ENCODE results near the gene NAA80.

NAA80 gene

GRCh38 chr3:50298836-50299637 lies at the start of gene NAA80, which contains the start of gene HYAL3:
TSS of gene NAA80 (minus strand) at chr3:50299405. CDS start at chr3:50297463, 1,942 bp downstream.
TSS of gene HYAL3 (minus strand) at chr3:50299405. CDS start at chr3:50295602, 3,803 bp downstream.
- DNase-seq, result peak; percentile 97

DNA sequence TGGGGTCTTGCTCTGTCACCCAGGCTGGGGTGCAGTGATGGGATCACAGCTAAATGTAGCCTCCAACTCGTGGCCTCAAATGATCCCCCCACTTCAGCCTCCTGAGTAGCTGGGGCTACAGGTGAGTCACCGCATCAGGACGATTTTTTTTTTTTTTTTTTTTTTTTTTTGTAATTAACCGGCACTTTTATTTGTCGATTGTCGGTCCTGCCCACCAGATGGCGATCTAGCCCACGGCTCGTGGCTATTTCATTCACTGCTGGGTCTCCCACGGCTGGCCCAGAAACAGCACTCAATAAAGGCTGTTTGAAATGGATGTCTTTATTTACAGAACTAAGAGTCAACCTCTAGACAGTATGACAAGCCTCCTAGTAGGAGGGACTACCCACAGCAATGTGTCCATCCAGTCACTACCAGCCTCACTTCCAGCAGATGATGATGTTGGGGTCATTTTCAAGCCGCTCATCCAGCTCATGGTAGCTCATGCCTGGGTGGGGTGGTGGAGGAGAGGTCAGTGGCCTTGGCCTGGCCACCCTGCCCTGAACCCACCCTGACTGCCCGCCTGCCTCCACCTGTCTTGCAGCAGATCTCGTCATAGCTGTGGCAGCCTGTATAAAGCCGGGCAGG lies 48.1 kb upstream of the NAA80 start:
- peak; percentile 66 for DNase-seq

- DNase-seq, result peak; percentile 67
Observed at GRCh38 chr3:50345586-50346234, 46.5 kb upstream of the NAA80 start, which contains the start of gene ZMYND10. TSS of gene ZMYND10 (minus strand) at chr3:50345732. CDS start at chr3:50345579, 153 bp downstream.

- no peak for DNase-seq
Observed at GRCh38 chr3:50345008-50345407, 45.8 kb upstream of the NAA80 start.

DNA sequence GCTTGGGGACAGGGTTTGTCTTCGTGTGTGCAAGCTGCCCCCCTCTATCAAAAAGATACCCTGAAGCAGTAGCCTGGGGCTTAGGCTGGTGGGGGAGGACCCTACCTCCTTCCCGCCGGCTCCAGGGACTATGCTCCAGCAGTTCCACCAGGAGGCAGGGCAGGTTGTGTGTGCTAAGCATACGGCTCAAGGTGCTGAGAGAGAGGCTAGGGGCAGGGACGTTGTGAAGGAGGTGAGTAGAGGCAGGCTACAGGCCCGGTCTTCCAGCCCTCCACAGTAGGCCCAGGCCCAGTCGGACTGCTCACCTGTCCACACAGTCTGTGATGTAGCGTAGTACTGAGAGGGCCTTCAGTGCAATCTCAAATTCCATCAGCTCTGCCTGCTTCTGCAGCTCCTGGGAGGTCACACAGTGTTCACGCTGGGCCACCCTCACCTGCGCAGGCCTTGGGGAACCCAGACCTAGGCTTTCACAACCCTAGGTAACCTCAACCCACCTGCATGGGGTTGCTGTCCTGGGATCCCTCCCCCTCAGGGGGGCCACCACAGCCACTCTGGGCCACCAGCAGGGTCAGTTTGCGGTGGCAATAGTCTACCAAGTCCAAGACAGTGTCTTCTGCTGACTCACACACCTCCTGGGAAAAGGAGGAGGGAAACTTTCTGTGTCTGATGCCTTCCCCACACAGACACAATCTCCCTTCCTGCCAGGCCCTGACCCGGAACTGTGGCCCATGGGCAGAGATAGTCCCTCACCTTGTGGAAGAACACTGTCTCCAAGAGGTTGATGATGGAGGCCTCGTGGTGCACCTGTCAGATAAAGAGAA lies 43.8 kb upstream of the NAA80 start:
- no peak for DNase-seq

DNA sequence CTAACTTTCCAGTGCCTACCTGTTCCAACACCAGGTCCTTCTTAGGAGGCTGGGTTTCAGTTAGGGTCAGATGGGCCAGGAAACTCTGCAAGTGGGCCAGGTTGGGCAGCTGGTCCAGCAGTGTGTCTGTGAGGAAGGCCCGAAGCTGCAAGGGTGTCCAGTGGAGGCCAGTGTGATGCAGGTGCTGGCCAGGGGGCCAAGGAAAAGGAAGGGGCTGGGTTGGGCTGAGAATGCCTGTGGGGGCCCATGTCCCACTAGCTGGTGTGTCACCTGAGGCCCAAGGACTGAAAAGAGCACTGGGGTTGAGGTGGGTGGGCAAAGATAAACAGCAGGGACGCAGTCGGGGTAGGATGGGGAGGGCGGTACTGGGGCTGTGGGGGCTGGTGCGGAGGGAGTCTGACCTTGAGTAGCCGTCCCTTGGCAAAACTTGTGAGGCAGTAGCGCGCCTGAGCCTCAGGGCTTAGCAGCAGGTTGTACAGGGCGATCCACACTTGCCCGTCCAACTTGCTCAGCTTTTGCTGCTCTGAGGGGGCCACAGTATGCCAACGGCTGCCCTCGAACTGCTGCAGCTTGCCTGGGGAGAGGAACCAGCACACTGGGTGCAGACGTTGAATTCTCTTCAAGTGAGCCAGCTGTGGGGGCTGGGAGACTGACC lies 42.9 kb upstream of the NAA80 start:
- no peak for DNase-seq

DNA sequence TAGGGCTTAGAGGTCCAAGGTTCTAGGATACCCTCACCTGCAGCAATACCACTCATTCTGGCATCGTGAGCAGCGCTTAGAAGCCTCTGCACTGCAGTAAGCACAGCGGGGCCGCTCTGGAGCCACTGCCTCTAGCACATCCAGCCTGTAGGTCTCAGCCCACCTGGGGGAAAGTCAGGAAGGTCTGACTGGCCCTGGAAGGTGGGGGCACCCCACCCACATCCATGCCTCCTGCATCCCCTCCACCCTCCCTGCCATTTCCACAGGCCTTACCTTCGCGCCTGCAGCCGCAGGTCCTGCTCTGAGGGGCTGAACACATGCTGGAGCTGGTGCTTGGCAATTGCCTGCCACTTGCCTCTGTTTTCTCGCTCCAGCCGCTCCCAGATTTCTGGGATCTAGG lies 42.3 kb upstream of the NAA80 start:
- no peak for DNase-seq

DNA sequence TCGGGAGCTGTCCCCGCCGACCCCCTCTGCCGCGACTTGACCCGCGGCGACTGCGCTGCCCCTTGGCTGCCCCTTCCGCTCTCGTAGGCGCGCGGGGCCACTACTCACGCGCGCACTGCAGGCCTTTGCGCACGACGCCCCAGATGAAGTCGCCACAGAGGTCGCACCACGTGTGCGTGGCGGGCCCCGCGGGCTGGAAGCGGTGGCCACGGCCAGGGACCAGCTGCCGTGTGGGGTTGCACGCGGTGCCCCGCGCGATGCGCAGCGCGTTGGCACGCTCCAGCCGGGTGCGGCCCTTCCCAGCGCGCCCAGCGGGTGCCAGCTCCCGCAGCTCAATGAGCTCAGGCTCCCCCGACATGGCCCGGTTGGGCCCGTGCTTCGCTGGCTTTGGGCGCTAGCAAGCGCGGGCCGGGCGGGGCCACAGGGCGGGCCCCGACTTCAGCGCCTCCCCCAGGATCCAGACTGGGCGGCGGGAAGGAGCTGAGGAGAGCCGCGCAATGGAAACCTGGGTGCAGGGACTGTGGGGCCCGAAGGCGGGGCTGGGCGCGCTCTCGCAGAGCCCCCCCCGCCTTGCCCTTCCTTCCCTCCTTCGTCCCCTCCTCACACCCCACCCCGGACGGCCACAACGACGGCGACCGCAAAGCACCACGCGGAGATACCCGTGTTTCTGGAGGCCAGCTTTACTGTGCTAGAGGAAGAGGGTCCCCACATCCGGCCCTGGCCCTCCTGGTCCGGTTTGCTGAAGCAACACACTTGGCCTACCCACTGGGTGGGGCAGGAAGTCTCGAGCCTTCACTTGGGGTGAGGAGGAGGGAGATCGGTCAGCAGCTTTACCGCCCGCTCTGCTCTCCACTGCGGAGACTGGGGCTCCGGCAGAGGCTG lies 41.5 kb upstream of the NAA80 start, which contains the start of gene RASSF1:
RASSF1 (minus strand) TSS at position 389 of the 882 bp plus-strand sequence; CDS start at position 358, 31 bp downstream.
- DNase-seq, result peak; percentile 64

DNA sequence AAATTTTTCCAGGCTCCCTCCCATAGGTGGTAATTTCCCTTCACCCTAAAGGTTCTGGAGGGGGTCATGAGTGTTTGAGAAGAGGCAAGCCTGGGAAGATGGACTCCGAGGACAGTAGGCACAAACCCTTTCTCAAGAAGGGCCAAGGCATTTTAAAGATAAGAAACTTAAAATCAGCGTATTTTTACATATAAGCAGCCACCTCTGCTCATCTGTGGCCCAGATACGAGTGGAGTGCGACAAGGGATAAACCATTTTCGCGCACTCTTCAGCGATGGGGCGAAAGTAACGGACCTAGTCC lies 40.9 kb upstream of the NAA80 start:
- DNase-seq, result no peak

DNA sequence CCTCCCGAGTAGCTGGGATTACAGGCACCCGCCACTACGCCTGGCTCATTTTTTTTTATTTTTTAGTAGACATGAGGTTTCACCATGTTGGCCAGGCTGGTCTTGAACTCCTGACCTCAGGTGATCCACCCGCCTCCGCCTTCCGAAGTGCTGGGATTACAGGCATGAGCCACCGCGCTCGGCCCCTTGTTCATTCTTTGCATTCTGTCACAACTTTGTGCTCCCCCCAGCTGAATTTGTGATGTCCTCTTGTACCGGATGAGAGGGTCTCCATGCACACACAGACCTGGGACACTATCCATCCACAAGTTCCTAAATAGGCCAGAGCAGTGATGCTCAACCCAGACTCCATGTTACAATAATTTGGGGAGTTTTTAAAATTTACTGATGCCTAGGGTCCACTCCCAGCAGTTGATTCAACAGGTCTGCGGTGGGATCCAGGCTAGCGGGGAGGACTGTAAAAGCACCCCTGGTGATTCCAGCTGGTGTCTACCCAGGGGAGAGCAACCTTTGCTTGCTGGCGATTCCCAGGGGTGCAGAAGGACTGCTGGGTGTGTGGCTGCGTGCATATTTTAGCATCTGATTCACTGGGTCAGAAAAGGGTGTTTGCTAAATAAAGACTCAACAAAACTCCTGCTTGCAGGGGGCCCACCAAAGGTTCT lies 40.4 kb upstream of the NAA80 start:
- DNase-seq, result no peak

- DNase-seq, result no peak
Observed at GRCh38 chr3:50338965-50339364, 39.8 kb upstream of the NAA80 start.

- DNase-seq, result peak; percentile 93
Observed at GRCh38 chr3:50337175-50337861, 38.1 kb upstream of the NAA80 start.

DNA sequence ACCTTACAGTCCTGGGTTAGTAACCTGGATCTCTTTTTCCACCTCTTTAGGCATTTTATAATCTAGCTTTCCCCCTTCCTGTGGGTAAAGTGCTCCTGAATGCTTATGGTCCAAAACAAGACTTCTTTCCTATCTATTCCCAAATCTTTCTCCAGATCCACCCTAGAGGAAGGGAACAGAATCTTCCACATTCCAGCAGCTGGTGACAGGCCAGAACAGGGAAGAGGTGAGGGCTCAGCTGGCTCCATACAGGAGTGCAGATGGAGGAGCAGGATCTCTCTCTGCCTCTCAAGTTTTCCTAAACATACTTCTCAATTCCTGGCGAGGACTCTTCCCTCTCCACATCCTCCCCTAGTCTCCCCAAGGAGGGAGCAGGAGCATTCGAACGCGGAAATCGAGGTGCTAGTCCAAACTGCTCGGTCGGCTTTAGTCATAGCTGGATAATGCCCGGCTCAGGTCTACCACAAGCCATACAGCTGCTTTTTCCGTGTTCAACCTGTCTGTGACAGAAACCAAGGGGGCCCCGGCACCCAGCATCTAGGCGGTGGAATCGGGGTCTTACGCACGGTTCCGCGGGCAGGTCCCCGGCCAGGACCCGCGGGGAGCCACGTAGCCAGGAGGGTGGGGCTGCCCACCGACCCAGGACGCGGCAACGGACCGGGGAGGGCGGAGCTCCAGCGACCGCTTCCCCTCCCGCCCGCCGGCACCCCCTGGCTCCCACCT lies 37.4 kb upstream of the NAA80 start:
- DNase-seq, result no peak

- no peak for DNase-seq
Observed at GRCh38 chr3:50334339-50335075, 35.3 kb upstream of the NAA80 start.

DNA sequence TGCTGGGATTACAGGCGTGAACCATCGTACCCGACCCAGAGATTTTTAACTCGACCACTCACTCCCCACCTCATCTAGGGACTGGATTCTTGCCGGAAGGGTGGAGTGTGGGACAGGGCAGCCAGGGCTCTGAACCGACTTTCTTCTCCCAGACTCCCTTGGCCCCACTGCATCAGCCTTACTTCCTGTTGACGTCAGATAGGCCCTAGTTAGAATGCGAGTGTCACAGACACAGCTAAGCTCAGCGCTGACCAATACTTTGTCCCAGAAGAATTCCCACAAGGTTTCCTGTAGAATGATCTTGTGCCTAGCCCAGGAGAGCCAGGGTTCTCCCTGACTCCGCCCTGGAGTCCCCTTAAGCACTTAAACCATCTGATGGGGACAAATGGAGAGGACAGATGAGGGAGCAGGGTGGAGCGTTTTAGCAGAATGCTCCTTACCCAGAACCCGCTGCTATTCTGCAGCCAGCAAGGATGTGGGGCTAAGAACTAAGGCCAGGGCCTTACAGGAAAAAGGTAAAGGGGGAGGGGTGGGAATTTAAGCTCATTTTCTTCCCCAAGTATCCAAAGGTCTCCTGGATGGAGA lies 34.6 kb upstream of the NAA80 start:
- DNase-seq, result no peak

DNA sequence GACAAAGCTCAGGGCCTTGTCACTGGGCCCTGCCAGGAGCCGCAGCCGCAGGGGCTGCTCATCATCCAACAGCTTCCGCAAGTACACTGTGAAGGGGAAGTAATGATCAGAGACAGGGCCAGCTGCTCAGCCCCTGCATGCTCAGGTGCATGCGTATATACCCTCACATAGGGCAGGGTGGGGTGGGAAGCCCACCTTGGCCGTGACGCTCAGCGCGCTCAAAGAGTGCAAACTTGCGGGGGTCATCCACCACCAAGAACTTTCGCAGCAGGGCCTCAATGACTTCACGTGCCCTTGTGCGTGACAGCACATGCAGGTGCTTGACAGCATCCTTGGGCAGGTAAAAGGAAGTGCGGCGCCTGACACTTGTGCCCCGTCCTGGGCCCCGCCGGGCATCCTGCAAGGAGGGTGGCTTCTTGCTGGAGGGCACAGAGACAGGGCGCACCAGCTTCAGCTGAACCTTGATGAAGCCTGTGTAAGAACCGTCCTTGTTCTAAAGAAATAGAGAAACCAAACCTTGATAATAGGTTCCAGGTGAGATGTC lies 32.2 kb upstream of the NAA80 start:
- no peak for DNase-seq

DNA sequence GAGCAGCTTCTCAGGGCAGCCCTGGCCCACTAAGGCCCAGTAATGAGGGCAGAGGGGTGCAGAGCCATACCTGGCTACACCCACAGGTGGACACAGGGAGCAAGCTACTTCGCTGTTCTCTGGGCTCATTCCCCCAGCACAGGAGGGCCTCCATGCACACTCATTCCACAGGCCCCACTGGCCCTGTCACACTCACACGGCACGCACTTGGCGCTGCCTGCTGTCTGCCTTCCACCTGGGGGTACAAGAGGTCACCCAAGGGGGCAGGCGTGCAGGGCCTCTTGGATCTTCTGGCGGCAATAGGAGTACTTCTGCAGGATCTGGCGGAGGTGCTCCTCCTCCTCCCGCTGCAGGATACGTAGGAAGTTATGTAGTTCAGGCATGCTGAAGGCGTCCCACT lies 31.1 kb upstream of the NAA80 start:
- no peak for DNase-seq
